ENCODE measurements around the gene MACROD1.

Gene MACROD1

GRCh38 chr11:64003807-64004589 is 161.9 kb downstream of the MACROD1 start:
- POLR2A ChIA-PET: no interaction called here
- CTCF ChIA-PET: interaction anchor here (4.5 to 13.1 kb wide), 2 partner anchors 23 to 145 kb away, joined by 45 to 591 read pairs; no protein-coding TSS in a partner anchor
- DNase-seq (ENCODE audit: low read depth, low spot score): no peak
- no peak overlapping the region for H3K4me3 ChIP-seq (ENCODE audit: low read depth, low read length)
- TF ChIP-seq, protein P1, sequence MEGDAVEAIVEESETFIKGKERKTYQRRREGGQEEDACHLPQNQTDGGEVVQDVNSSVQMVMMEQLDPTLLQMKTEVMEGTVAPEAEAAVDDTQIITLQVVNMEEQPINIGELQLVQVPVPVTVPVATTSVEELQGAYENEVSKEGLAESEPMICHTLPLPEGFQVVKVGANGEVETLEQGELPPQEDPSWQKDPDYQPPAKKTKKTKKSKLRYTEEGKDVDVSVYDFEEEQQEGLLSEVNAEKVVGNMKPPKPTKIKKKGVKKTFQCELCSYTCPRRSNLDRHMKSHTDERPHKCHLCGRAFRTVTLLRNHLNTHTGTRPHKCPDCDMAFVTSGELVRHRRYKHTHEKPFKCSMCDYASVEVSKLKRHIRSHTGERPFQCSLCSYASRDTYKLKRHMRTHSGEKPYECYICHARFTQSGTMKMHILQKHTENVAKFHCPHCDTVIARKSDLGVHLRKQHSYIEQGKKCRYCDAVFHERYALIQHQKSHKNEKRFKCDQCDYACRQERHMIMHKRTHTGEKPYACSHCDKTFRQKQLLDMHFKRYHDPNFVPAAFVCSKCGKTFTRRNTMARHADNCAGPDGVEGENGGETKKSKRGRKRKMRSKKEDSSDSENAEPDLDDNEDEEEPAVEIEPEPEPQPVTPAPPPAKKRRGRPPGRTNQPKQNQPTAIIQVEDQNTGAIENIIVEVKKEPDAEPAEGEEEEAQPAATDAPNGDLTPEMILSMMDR (IDR thresholded peaks at IDR 0.05; ENCODE audit: insufficient read depth, low read length, missing control alignments): no peak

DNA sequence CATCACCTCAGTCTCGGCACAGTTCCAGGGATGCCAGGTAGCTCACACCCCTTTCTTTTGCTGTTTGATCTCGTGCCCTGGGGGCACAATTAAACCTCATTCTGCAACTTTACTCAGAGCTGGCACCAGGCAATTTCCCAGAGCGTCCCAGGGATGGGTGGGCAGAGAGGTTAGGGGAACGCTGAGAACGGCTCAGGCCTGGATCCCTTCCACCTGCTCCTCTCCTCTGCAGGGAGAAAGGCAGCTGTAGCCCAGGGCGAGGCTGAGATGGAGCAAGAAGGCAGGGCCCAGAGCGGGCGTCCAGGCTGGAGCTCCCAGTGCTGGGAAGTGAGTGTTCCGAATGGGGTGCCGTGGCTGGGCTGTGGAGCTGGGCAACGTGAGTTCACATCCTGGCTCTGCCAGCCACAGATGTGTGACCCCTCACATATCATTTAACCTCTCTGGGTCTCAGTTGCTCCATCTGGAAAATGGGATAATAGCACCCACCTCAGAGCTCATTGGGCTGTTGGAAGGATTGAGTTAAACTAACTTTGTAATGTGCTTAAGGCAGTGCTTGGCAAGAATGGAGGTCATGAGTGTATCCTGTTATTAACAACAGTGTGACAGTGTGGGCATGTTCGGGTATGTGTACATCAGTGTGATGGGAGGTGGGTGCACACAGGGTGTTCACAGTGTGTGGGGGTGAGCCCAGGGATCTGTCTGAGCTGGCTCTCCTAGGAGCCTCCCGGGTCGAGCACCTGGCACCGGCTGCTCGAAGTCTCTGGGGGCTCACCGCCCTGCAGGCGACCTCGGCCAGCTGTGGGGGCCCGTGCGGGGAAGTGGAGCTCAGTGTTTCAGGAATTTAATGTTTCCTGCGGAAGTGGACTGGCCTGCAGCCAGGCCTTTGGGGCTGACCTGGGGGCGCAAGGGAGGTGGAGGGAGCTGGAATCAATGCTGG is 164.2 kb downstream of the MACROD1 start:
- DNase-seq (ENCODE audit: low read depth, low spot score): no peak
- H3K4me3 ChIP-seq (ENCODE audit: low read depth, low read length): no peak overlapping the region
- POLR2A ChIA-PET: interaction anchor here (0.6 kb wide), 1 partner anchor 346 kb away, joined by 3 read pairs; no protein-coding TSS in a partner anchor
- TF ChIP-seq, protein P1 (IDR thresholded peaks at IDR 0.05; ENCODE audit: insufficient read depth, low read length, missing control alignments): no peak
- CTCF ChIA-PET: interaction anchor here (0.7 to 13.1 kb wide), 21 partner anchors 11 to 316 kb away, joined by 3 to 591 read pairs (median 6); partner anchors contain the start of genes MARK2, OTUB1 and PRDX5

DNA sequence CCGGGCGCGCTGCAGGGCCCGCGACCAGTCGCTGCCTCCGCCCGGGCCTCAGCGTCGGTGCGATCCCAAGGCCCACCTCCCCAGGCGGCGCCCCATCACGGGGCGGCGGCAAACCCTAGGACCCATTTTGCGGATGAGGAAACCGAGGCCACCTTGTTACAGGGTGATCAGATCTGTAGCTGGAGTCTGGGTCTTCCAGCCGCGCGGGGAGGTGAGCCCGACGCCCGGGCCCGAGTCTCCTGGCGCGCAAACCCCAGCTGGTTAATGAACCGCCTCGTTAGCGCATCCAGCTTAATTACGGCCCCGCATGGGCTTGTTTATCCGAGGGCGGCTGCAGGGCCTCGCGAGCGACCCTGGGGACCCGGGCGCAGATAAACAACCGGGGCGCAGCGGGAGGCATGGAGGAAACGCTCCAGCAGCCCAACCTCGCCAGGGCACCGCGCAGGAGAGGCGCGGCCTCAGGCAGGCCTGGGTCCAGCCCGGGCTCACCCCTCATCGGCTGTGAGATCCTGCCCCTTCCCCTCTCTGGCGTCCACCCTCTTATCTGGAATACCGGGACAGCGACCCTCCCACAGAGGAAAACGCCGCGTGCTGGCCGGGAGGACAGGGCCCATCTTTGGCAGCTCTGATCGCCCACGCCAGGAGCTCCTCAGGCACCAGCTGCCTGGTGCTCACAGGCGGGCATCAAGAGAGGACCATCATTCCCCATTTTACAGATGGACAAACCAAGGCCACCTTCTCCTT is 165.0 kb downstream of the MACROD1 start:
- ChIA-PET POLR2A (interaction anchor here (0.7 to 1.9 kb wide), 3 partner anchors 147 to 184 kb away, joined by 3 to 6 read pairs (median 3); no protein-coding TSS in a partner anchor), CTCF (interaction anchor here (0.7 to 13.1 kb wide), 39 partner anchors 8 to 317 kb away, joined by 3 to 591 read pairs (median 5); partner anchors contain the start of genes MACROD1, MARK2, OTUB1 and PRDX5)
- TF ChIP-seq, protein P1 (IDR thresholded peaks at IDR 0.05; ENCODE audit: insufficient read depth, low read length, missing control alignments): no peak
- no peak for DNase-seq (ENCODE audit: low read depth, low spot score)
- peak overlapping the region; percentile 36 for H3K4me3 ChIP-seq (ENCODE audit: low read depth, low read length)

- ChIA-PET POLR2A (interaction anchor here (0.7 to 1.9 kb wide), 3 partner anchors 148 to 185 kb away, joined by 3 to 6 read pairs (median 3); no protein-coding TSS in a partner anchor), CTCF (interaction anchor here (0.7 to 13.1 kb wide), 39 partner anchors 9 to 733 kb away, joined by 3 to 591 read pairs (median 5); partner anchors contain the start of genes MACROD1, MARK2, OTUB1 and PRDX5)
- TF ChIP-seq, protein P1 (IDR thresholded peaks at IDR 0.05; ENCODE audit: insufficient read depth, low read length, missing control alignments): peak; percentile 86
- no peak for DNase-seq (ENCODE audit: low read depth, low spot score)
- peak overlapping the region; percentile 36 for H3K4me3 ChIP-seq (ENCODE audit: low read depth, low read length)
These were observed 165.7 kb downstream of the MACROD1 start for GRCh38 chr11:64000026-64000739.

GRCh38 chr11:63999349-64000025 is 166.4 kb downstream of the MACROD1 start:
- TF ChIP-seq, protein P1 (IDR thresholded peaks at IDR 0.05; ENCODE audit: insufficient read depth, low read length, missing control alignments): no peak
- no peak for DNase-seq (ENCODE audit: low read depth, low spot score)
- ChIA-PET POLR2A (interaction anchor here (1.2 to 1.9 kb wide), 2 partner anchors 148 to 185 kb away, joined by 3 to 6 read pairs; no protein-coding TSS in a partner anchor), CTCF (interaction anchor here (0.7 to 13.1 kb wide), 25 partner anchors 9 to 734 kb away, joined by 3 to 591 read pairs (median 8); partner anchors contain the start of genes MACROD1, MARK2, OTUB1 and STIP1)
- H3K4me3 ChIP-seq (ENCODE audit: low read depth, low read length): no peak overlapping the region
